ENCODE measurements around the gene RASGRP2. TPM values are rescaled to one million over a fixed set of nuclear protein-coding genes. Genes with fewer than 3 reads are reported as not detected.

Gene RASGRP2
- total and polyA plus RNA-seq, 2 of the 8 experiments (the other 6 are each of a cell fraction or from before 2014, with no cell fraction given): 40.6 to 45.7 TPM

DNA sequence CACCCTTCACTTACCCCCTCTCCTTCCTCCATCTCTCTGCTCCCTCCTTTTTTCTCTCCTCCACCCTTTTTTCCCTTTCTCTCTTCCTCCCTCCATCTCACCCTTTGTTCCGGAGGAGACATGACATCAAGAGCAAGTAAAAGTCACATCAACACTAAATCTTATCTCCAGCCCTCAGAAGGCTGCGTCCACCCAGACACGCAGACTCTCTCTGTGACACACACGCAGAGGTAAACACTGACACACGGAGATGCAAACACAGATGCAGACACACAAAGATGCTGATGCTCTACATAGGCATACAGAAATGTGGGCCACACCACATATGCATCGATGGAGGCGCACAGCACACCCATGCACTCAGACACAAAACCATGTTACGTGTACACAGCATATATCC lies 47.9 kb downstream of the RASGRP2 start (continued):
- TF ChIP-seq, protein P1, sequence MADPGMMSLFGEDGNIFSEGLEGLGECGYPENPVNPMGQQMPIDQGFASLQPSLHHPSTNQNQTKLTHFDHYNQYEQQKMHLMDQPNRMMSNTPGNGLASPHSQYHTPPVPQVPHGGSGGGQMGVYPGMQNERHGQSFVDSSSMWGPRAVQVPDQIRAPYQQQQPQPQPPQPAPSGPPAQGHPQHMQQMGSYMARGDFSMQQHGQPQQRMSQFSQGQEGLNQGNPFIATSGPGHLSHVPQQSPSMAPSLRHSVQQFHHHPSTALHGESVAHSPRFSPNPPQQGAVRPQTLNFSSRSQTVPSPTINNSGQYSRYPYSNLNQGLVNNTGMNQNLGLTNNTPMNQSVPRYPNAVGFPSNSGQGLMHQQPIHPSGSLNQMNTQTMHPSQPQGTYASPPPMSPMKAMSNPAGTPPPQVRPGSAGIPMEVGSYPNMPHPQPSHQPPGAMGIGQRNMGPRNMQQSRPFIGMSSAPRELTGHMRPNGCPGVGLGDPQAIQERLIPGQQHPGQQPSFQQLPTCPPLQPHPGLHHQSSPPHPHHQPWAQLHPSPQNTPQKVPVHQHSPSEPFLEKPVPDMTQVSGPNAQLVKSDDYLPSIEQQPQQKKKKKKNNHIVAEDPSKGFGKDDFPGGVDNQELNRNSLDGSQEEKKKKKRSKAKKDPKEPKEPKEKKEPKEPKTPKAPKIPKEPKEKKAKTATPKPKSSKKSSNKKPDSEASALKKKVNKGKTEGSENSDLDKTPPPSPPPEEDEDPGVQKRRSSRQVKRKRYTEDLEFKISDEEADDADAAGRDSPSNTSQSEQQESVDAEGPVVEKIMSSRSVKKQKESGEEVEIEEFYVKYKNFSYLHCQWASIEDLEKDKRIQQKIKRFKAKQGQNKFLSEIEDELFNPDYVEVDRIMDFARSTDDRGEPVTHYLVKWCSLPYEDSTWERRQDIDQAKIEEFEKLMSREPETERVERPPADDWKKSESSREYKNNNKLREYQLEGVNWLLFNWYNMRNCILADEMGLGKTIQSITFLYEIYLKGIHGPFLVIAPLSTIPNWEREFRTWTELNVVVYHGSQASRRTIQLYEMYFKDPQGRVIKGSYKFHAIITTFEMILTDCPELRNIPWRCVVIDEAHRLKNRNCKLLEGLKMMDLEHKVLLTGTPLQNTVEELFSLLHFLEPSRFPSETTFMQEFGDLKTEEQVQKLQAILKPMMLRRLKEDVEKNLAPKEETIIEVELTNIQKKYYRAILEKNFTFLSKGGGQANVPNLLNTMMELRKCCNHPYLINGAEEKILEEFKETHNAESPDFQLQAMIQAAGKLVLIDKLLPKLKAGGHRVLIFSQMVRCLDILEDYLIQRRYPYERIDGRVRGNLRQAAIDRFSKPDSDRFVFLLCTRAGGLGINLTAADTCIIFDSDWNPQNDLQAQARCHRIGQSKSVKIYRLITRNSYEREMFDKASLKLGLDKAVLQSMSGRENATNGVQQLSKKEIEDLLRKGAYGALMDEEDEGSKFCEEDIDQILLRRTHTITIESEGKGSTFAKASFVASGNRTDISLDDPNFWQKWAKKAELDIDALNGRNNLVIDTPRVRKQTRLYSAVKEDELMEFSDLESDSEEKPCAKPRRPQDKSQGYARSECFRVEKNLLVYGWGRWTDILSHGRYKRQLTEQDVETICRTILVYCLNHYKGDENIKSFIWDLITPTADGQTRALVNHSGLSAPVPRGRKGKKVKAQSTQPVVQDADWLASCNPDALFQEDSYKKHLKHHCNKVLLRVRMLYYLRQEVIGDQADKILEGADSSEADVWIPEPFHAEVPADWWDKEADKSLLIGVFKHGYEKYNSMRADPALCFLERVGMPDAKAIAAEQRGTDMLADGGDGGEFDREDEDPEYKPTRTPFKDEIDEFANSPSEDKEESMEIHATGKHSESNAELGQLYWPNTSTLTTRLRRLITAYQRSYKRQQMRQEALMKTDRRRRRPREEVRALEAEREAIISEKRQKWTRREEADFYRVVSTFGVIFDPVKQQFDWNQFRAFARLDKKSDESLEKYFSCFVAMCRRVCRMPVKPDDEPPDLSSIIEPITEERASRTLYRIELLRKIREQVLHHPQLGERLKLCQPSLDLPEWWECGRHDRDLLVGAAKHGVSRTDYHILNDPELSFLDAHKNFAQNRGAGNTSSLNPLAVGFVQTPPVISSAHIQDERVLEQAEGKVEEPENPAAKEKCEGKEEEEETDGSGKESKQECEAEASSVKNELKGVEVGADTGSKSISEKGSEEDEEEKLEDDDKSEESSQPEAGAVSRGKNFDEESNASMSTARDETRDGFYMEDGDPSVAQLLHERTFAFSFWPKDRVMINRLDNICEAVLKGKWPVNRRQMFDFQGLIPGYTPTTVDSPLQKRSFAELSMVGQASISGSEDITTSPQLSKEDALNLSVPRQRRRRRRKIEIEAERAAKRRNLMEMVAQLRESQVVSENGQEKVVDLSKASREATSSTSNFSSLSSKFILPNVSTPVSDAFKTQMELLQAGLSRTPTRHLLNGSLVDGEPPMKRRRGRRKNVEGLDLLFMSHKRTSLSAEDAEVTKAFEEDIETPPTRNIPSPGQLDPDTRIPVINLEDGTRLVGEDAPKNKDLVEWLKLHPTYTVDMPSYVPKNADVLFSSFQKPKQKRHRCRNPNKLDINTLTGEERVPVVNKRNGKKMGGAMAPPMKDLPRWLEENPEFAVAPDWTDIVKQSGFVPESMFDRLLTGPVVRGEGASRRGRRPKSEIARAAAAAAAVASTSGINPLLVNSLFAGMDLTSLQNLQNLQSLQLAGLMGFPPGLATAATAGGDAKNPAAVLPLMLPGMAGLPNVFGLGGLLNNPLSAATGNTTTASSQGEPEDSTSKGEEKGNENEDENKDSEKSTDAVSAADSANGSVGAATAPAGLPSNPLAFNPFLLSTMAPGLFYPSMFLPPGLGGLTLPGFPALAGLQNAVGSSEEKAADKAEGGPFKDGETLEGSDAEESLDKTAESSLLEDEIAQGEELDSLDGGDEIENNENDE (IDR thresholded peaks at IDR 0.05; ENCODE audit: insufficient replicate concordance, low read length): no peak
- TF ChIP-seq BACH1 (IDR thresholded peaks at IDR 0.05; ENCODE audit: low read length): no peak
- no peak for TF ChIP-seq SIRT6 (IDR thresholded peaks at IDR 0.05; ENCODE audit: low read length)
- TF ChIP-seq CEBPB (IDR thresholded peaks at IDR 0.05; ENCODE audit: low read depth, low read length): no peak
- no peak for TF ChIP-seq TEAD4 (IDR thresholded peaks at IDR 0.05; ENCODE audit: low read depth, low read length)
- no peak for TF ChIP-seq JUND (IDR thresholded peaks at IDR 0.05; ENCODE audit: low read length)
